ENCODE results near the gene RPP30. TPM values are rescaled to one million over a fixed set of nuclear protein-coding genes. Genes with fewer than 3 reads are reported as not detected.

RPP30 gene
- total RNA-seq, 4 donors from 2014 or later = 28.4 to 40.9 (median 30.3) TPM

GRCh38 chr10:90846746-90847145 is 25.0 kb upstream of the RPP30 start:
- TF ChIP-seq CTCF (IDR thresholded peaks at IDR 0.05; ENCODE audit: low read depth) = no peak

- no peak for TF ChIP-seq CTCF (IDR thresholded peaks at IDR 0.05; ENCODE audit: low read depth)
These were observed 24.3 kb upstream of the RPP30 start for GRCh38 chr10:90847436-90847835.

- TF ChIP-seq CTCF (IDR thresholded peaks at IDR 0.05; ENCODE audit: low read depth) = no peak
These were observed 21.6 kb upstream of the RPP30 start for GRCh38 chr10:90849956-90850749.

GRCh38 chr10:90855126-90855525 is 16.6 kb upstream of the RPP30 start:
- no peak for TF ChIP-seq CTCF (IDR thresholded peaks at IDR 0.05; ENCODE audit: low read depth)

- TF ChIP-seq CTCF (IDR thresholded peaks at IDR 0.05; ENCODE audit: low read depth) = no peak
These were observed 15.5 kb upstream of the RPP30 start for GRCh38 chr10:90856261-90856660.

- no peak for TF ChIP-seq CTCF (IDR thresholded peaks at IDR 0.05; ENCODE audit: low read depth)
These were observed 14.7 kb upstream of the RPP30 start for GRCh38 chr10:90856964-90857634.

GRCh38 chr10:90857635-90858460 is 13.9 kb upstream of the RPP30 start, which contains the start of gene HTR7:
Gene HTR7, minus strand, starts transcription at chr10:90858039. Its CDS starts 368 bp downstream, at chr10:90857671.
- TF ChIP-seq CTCF (IDR thresholded peaks at IDR 0.05; ENCODE audit: low read depth) = no peak
